K562 (cell line): ENCODE results near the gene DVL3. TPM values are rescaled to one million over a fixed set of nuclear protein-coding genes. Genes with fewer than 3 reads are reported as not detected.

Experiments used
- AFF1 ChIP-seq, 2 experiments: fragments of 450-650 bp; IDR thresholded peaks; 2 replicates each; pipeline ENCODE4 v1.6.1; 2018; ENCODE audit warnings: mild to moderate bottlenecking in 2 of 2, low read depth in 1 of 2; ENCODE audit not compliant: partially characterized antibody in 2 of 2
- ARID3B ChIP-seq: fragments of 250-450 bp; sonication (Bioruptor Pico); IDR thresholded peaks from 2 replicates; pipeline ENCODE4 v1.4.0; 2020; ENCODE audit warnings: borderline replicate concordance
- BMI1 ChIP-seq: fragments of 150-350 bp; IDR thresholded peaks from 2 replicates; pipeline ENCODE4 v1.6.1; 2014; ENCODE audit warnings: low read length
- DNMT1 ChIP-seq: fragments of 450-650 bp; IDR thresholded peaks from 2 replicates; pipeline ENCODE4 v1.6.1; 2016; ENCODE audit warnings: antibody characterized with exemption, mild to moderate bottlenecking
- E4F1 ChIP-seq: fragments of 250-450 bp; sonication (Bioruptor Pico); IDR thresholded peaks from 2 replicates; pipeline ENCODE4 v1.5.0; 2021; ENCODE audit warnings: mild to moderate bottlenecking, borderline replicate concordance
- KDM5B ChIP-seq: fragments of 200-600 bp; sonication (generic); IDR thresholded peaks from 2 replicates; pipeline ENCODE4 v1.6.1; 2012; ENCODE audit warnings: low read depth, mild to moderate bottlenecking, moderate library complexity, low read length, control low read depth, inconsistent platforms; ENCODE audit not compliant: insufficient replicate concordance
- MAFK ChIP-seq: IDR thresholded peaks from 2 replicates; pipeline ENCODE4 v1.6.1; 2011; ENCODE audit warnings: low read length, improper control_type of control experiment
- SMARCA4 ChIP-seq: fragments of 450-650 bp; IDR thresholded peaks from 2 replicates; pipeline ENCODE4 v1.6.1; 2016
- SOX6 ChIP-seq: fragments of 450-650 bp; IDR thresholded peaks from 2 replicates; pipeline ENCODE4 v1.6.1; 2014; ENCODE audit warnings: mild to moderate bottlenecking
- THAP12 ChIP-seq: fragments of 250-450 bp; sonication (Bioruptor Pico); IDR thresholded peaks from 2 replicates; pipeline ENCODE4 v1.9.0; 2021; ENCODE audit warnings: mild to moderate bottlenecking, inconsistent platforms
- ZNF280A ChIP-seq: fragments of 450-650 bp; IDR thresholded peaks from 2 replicates; pipeline ENCODE4 v1.6.1; 2018; ENCODE audit warnings: mild to moderate bottlenecking, low read depth; ENCODE audit not compliant: partially characterized antibody
- polyA plus RNA-seq, 8 experiments: library from polyadenylated mRNA; depleted of rRNA in 4 of 8; stranded (reverse) in 5 of 8; unstranded in 3 of 8; fragments of >200 nt; fragmentation: Nextera tagmentation in 2 of 8; fragmentation: Illumina TruSeq in 1 of 8; extraction: Ambion mirVana in 2 of 8; extraction: Trizol in 1 of 8; gene quantifications; 2 replicates each; pipeline versions ENCODE4 v1.2.1 to v1.2.3, GENCODE V29; 2011 to 2014; ENCODE audit warnings: inconsistent platforms in 1 of 8, missing spikeins in 1 of 8
- total RNA-seq, 7 experiments: library from RNA; depleted of rRNA in 6 of 7; stranded (reverse); fragments of >200 nt in 6 of 7; fragmentation: Illumina TruSeq in 2 of 7; extraction: Trizol in 2 of 7; gene quantifications; 2 replicates each; pipeline versions ENCODE4 v1.2.1 to v1.2.3, GENCODE V29; 2011 to 2021; ENCODE audit warnings: low replicate concordance in 1 of 7

DVL3 gene
- total and polyA plus RNA-seq, 9 of the 15 experiments (the other 6 are each of a cell fraction or from before 2014, with no cell fraction given) = 3.1 to 57.9 (median 20.1) TPM

GRCh38 chr3:184135149-184135910, 19.8 kb upstream of the DVL3 start, which contains the start of gene EIF2B5 (continued):
- peak in 1 of 2 experiments; percentile 34 for TF ChIP-seq AFF1 (IDR thresholded peaks at IDR 0.05; ENCODE audit: low read depth in 1 of 2, partially characterized antibody in 2 of 2)
- no peak for TF ChIP-seq ARID3B (CRISPR knock-in tag)
- peak; percentile 85 for TF ChIP-seq KDM5B
- TF ChIP-seq E4F1 (CRISPR knock-in tag) = no peak
- TF ChIP-seq THAP12 (CRISPR knock-in tag) = peak; percentile 50; the same call in 1 of the 2 replicates
- peak; percentile 68 for TF ChIP-seq SOX6
- TF ChIP-seq MAFK = no peak
- TF ChIP-seq SMARCA4 = no peak
- no peak for TF ChIP-seq BMI1
- TF ChIP-seq ZNF280A = no peak
- TF ChIP-seq DNMT1 = no peak
